Measurements from ENCODE around the gene MLST8.

DNA sequence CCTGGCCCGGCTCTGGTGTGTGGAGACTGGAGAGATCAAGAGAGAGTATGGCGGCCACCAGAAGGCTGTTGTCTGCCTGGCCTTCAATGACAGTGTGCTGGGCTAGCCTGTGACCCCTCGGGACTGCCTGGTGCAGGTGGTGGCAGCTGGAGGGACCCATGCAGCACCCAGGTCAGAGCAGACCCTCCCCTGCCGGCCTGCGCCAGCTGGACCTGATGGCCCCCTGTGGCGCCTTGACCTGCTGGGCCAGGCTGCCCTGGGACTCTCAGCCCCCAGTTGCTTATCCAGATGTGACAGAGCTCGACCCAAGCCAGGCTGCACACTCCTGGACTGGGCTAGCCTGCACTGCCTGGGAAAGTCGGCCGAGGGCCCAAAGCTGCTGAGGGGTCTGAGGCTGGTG lies 3.5 kb downstream of the MLST8 start:
- TF ChIP-seq, protein P1, sequence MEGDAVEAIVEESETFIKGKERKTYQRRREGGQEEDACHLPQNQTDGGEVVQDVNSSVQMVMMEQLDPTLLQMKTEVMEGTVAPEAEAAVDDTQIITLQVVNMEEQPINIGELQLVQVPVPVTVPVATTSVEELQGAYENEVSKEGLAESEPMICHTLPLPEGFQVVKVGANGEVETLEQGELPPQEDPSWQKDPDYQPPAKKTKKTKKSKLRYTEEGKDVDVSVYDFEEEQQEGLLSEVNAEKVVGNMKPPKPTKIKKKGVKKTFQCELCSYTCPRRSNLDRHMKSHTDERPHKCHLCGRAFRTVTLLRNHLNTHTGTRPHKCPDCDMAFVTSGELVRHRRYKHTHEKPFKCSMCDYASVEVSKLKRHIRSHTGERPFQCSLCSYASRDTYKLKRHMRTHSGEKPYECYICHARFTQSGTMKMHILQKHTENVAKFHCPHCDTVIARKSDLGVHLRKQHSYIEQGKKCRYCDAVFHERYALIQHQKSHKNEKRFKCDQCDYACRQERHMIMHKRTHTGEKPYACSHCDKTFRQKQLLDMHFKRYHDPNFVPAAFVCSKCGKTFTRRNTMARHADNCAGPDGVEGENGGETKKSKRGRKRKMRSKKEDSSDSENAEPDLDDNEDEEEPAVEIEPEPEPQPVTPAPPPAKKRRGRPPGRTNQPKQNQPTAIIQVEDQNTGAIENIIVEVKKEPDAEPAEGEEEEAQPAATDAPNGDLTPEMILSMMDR (IDR thresholded peaks at IDR 0.05) = no peak
- TF ChIP-seq POLR2A (IDR thresholded peaks at IDR 0.05) = no peak
- no peak for TF ChIP-seq EP300 (IDR thresholded peaks at IDR 0.05)

All from ovary (tissue), 3 donors.